ENCODE data around the gene CIRBP.

- no peak for TF ChIP-seq CTCF (IDR thresholded peaks at IDR 0.05)
- no peak for TF ChIP-seq EP300 (IDR thresholded peaks at IDR 0.05)
Measured at GRCh38 chr19:1286487-1287353, 17.6 kb downstream of the CIRBP start.
